Activated CD8-positive, alpha-beta memory T cell treated with anti-CD3 and anti-CD28 coated beads for 36 hours (primary cell): ENCODE results near the gene CHAD. TPM values are rescaled to one million over a fixed set of nuclear protein-coding genes. Genes with fewer than 3 reads are reported as not detected.
"Not testable (repeated sequence)": the region's sequence is repeated elsewhere in the genome, so short reads cannot be mapped to it uniquely, and the experiment has no call there.

ENCODE experiments used
- CTCF ChIA-PET: fragments of 350-600 bp; sonication (Branson Sonifier 250); formaldehyde crosslinking; loops from one replicate; lab custom pipeline; 2021; ENCODE audit warnings: antibody characterized with exemption; lab: Charles Lee
- POLR2A ChIA-PET: fragments of 350-600 bp; sonication (Branson Sonifier 250); formaldehyde crosslinking; loops from one replicate; lab custom pipeline; 2021; ENCODE audit warnings: antibody characterized with exemption; lab: Charles Lee
- total RNA-seq, 2 experiments: library from RNA; stranded (reverse); gene quantifications; one replicate each; pipeline ENCODE4 v1.2.3, GENCODE V29; 2021

The CHAD gene
- total RNA-seq, 2 experiments from 2014 or later: not detected

- CTCF ChIA-PET: interaction anchor here (0.8 to 2.0 kb wide), 10 partner anchors 12 to 117 kb away, joined by 3 to 10 read pairs (median 3); partner anchors contain the start of gene SPATA20
- POLR2A ChIA-PET: interaction anchor here (0.6 to 1.9 kb wide), 5 partner anchors 8 to 82 kb away, joined by 3 to 7 read pairs (median 3); partner anchors contain the start of gene LRRC59
Observed at GRCh38 chr17:50479522-50480141, 11.0 kb upstream of the CHAD start.

- POLR2A ChIA-PET: interaction anchor here (0.6 to 1.9 kb wide), 6 partner anchors 9 to 82 kb away, joined by 3 to 7 read pairs (median 3); partner anchors contain the start of gene LRRC59
- CTCF ChIA-PET: interaction anchor here (0.6 to 2.0 kb wide), 16 partner anchors 8 to 228 kb away, joined by 3 to 10 read pairs (median 4); partner anchors contain the start of genes LRRC59 and SPATA20
Observed at GRCh38 chr17:50478391-50479381, 10.0 kb upstream of the CHAD start, which contains the start of gene RSAD1. TSS of gene RSAD1 (plus strand) at chr17:50478860. CDS start at chr17:50478885, 25 bp downstream.

- ChIA-PET POLR2A (interaction anchor here (0.6 to 1.9 kb wide), 3 partner anchors 10 to 81 kb away, joined by 3 to 7 read pairs (median 4); partner anchors contain the start of gene LRRC59), CTCF (interaction anchor here (0.6 to 2.0 kb wide), 9 partner anchors 8 to 228 kb away, joined by 3 to 10 read pairs (median 4); partner anchors contain the start of gene LRRC59)
Observed at GRCh38 chr17:50477976-50478375, 9.3 kb upstream of the CHAD start.

GRCh38 chr17:50476545-50477315 is 8.1 kb upstream of the CHAD start:
- POLR2A ChIA-PET: no interaction called here

GRCh38 chr17:50475775-50476544 is 7.3 kb upstream of the CHAD start:
- CTCF ChIA-PET: interaction anchor here (1.3 to 2.1 kb wide), 2 partner anchors 79 to 86 kb away, joined by 3 to 6 read pairs; partner anchors contain the start of gene LRRC59
- POLR2A ChIA-PET: not testable (repeated sequence)

More at GRCh38 chr17:50476545-50477315, 8.1 kb upstream of the CHAD start:
- CTCF ChIA-PET: no interaction called here

- ChIA-PET POLR2A (no interaction called here), CTCF (interaction anchor here (1.3 to 2.1 kb wide), 2 partner anchors 78 to 87 kb away, joined by 3 to 6 read pairs; partner anchors contain the start of gene LRRC59)
Observed at GRCh38 chr17:50475362-50475761, 6.7 kb upstream of the CHAD start.

- ChIA-PET CTCF (interaction anchor here (1.3 to 2.1 kb wide), 2 partner anchors 78 to 88 kb away, joined by 3 to 6 read pairs; partner anchors contain the start of gene LRRC59), POLR2A (no interaction called here)
Observed at GRCh38 chr17:50474523-50474922, 5.8 kb upstream of the CHAD start.

GRCh38 chr17:50473901-50474300 is 5.2 kb upstream of the CHAD start:
- POLR2A ChIA-PET: no interaction called here

GRCh38 chr17:50472761-50473161 is 4.1 kb upstream of the CHAD start:
- POLR2A ChIA-PET, CTCF ChIA-PET: not testable (repeated sequence)

More at GRCh38 chr17:50473901-50474300, 5.2 kb upstream of the CHAD start:
- CTCF ChIA-PET: interaction anchor here (2.1 kb wide), 1 partner anchor 77 kb away, joined by 6 read pairs; the partner anchor contains the start of gene LRRC59

- CTCF ChIA-PET: interaction anchor here (1.1 kb wide), 1 partner anchor 110 kb away, joined by 3 read pairs; no protein-coding TSS in a partner anchor
- POLR2A ChIA-PET: no interaction called here
Observed at GRCh38 chr17:50472286-50472685, 3.6 kb upstream of the CHAD start.

- POLR2A ChIA-PET: no interaction called here
- CTCF ChIA-PET: interaction anchor here (1.1 kb wide), 1 partner anchor 109 kb away, joined by 3 read pairs; no protein-coding TSS in a partner anchor
Observed at GRCh38 chr17:50471009-50471905, 2.6 kb upstream of the CHAD start.

- ChIA-PET CTCF (interaction anchor here (0.6 kb wide), 1 partner anchor 8 kb away, joined by 3 read pairs; no protein-coding TSS in a partner anchor), POLR2A (no interaction called here)
Observed at GRCh38 chr17:50470426-50470825, 1.7 kb upstream of the CHAD start.

GRCh38 chr17:50469671-50470305 is 1.1 kb upstream of the CHAD start:
- CTCF ChIA-PET: interaction anchor here (0.6 kb wide), 1 partner anchor 8 kb away, joined by 3 read pairs; no protein-coding TSS in a partner anchor
- POLR2A ChIA-PET: no interaction called here

GRCh38 chr17:50469208-50469605 is 527 bp upstream of the CHAD start:
- POLR2A ChIA-PET: no interaction called here
- CTCF ChIA-PET: no interaction called here

- ChIA-PET CTCF (interaction anchor here (0.6 to 1.0 kb wide), 3 partner anchors 10 to 106 kb away, joined by 3 to 4 read pairs (median 4); no protein-coding TSS in a partner anchor), POLR2A (interaction anchor here (0.6 kb wide), 1 partner anchor 10 kb away, joined by 4 read pairs; no protein-coding TSS in a partner anchor)
Observed at GRCh38 chr17:50467855-50468303, 801 bp downstream of the CHAD start.
